Ishikawa (cell line): Measurements from ENCODE around the gene HTR1D.

ENCODE experiments used
- CEBPB ChIP-seq: IDR thresholded peaks from 2 replicates; pipeline ENCODE4 v1.6.1; 2012
- CREB1 ChIP-seq: IDR thresholded peaks from 2 replicates; pipeline ENCODE4 v1.6.1; 2012; ENCODE audit warnings: low read depth
- EP300 ChIP-seq: IDR thresholded peaks from 2 replicates; pipeline ENCODE4 v1.6.1; 2012; ENCODE audit warnings: borderline replicate concordance
- MAX ChIP-seq: IDR thresholded peaks from 2 replicates; pipeline ENCODE4 v1.6.1; 2012
- NFIC ChIP-seq: IDR thresholded peaks from 2 replicates; pipeline ENCODE4 v1.6.1; 2012
- RAD21 ChIP-seq: IDR thresholded peaks from 2 replicates; pipeline ENCODE4 v1.6.1; 2012; ENCODE audit warnings: low read depth
- REST ChIP-seq: IDR thresholded peaks from 2 replicates; pipeline ENCODE4 v1.6.1; 2012; ENCODE audit warnings: low read depth, mild to moderate bottlenecking
- TAF1 ChIP-seq: IDR thresholded peaks from 2 replicates; pipeline ENCODE4 v1.6.1; 2012; ENCODE audit warnings: low read depth, mild to moderate bottlenecking
- TCF12 ChIP-seq: IDR thresholded peaks from 2 replicates; pipeline ENCODE4 v1.6.1; 2012; ENCODE audit warnings: low read depth
- TEAD4 ChIP-seq: IDR thresholded peaks from 2 replicates; pipeline ENCODE4 v1.6.1; 2012
- YY1 ChIP-seq: IDR thresholded peaks from 2 replicates; pipeline ENCODE4 v1.6.1; 2012; ENCODE audit warnings: low read depth

- TF ChIP-seq YY1, result no peak
- TF ChIP-seq REST, result no peak
- TF ChIP-seq NFIC, result no peak
- no peak for TF ChIP-seq TEAD4
- TF ChIP-seq MAX, result no peak
- no peak for TF ChIP-seq TCF12
- no peak for TF ChIP-seq EP300
- no peak for TF ChIP-seq RAD21
- no peak for TF ChIP-seq CREB1
- no peak for TF ChIP-seq CEBPB
- no peak for TF ChIP-seq TAF1
Measured at GRCh38 chr1:23188434-23188884, 28.8 kb downstream of the HTR1D start.
